NCI-H187 treated with DMSO at 0.1 percent for 48 hours (cell line): ENCODE results near the gene SYNPO2.

ENCODE experiments used
- DNase-seq: peaks from one replicate; lab custom pipeline; 2025; lab: John Stamatoyannopoulos, UW

The SYNPO2 gene

GRCh38 chr4:118881512-118882146, 7.0 kb upstream of the SYNPO2 start:
- DNase-seq: no peak

- DNase-seq: no peak
Observed at GRCh38 chr4:118883861-118884260, 4.8 kb upstream of the SYNPO2 start.

GRCh38 chr4:118884716-118885115, 3.9 kb upstream of the SYNPO2 start:
- no peak for DNase-seq

- no peak for DNase-seq
Observed at GRCh38 chr4:118889312-118889691, 648 bp downstream of the SYNPO2 start.

GRCh38 chr4:118894034-118894433, 5.4 kb downstream of the SYNPO2 start:
- DNase-seq: no peak

- no peak for DNase-seq
Observed at GRCh38 chr4:118898221-118898620, 9.6 kb downstream of the SYNPO2 start.

GRCh38 chr4:118898684-118899138, 10.1 kb downstream of the SYNPO2 start:
- no peak for DNase-seq

- no peak for DNase-seq
Observed at GRCh38 chr4:118904418-118904817, 15.8 kb downstream of the SYNPO2 start.

GRCh38 chr4:118904935-118905334, 16.3 kb downstream of the SYNPO2 start:
- no peak for DNase-seq

GRCh38 chr4:118905566-118905965, 16.9 kb downstream of the SYNPO2 start:
- no peak for DNase-seq

GRCh38 chr4:118909173-118909956, 20.7 kb downstream of the SYNPO2 start:
- DNase-seq: no peak

- DNase-seq: no peak
Observed at GRCh38 chr4:118910221-118910620, 21.6 kb downstream of the SYNPO2 start.

GRCh38 chr4:118911238-118911703, 22.6 kb downstream of the SYNPO2 start:
- no peak for DNase-seq

- DNase-seq: no peak
Observed at GRCh38 chr4:118915468-118915867, 26.8 kb downstream of the SYNPO2 start.

- no peak for DNase-seq
Observed at GRCh38 chr4:118916691-118917289, 28.1 kb downstream of the SYNPO2 start.

GRCh38 chr4:118917582-118917981, 28.9 kb downstream of the SYNPO2 start:
- DNase-seq: no peak

- no peak for DNase-seq
Observed at GRCh38 chr4:118918388-118918787, 29.7 kb downstream of the SYNPO2 start.

- DNase-seq: no peak
Observed at GRCh38 chr4:118920247-118920646, 31.6 kb downstream of the SYNPO2 start.

GRCh38 chr4:118921786-118922185, 33.1 kb downstream of the SYNPO2 start:
- no peak for DNase-seq

GRCh38 chr4:118923891-118924290, 35.2 kb downstream of the SYNPO2 start:
- DNase-seq: no peak

- no peak for DNase-seq
Observed at GRCh38 chr4:118927974-118928373, 39.3 kb downstream of the SYNPO2 start.

GRCh38 chr4:118930255-118930654, 41.6 kb downstream of the SYNPO2 start:
- DNase-seq: no peak

- no peak for DNase-seq
Observed at GRCh38 chr4:118931786-118932185, 43.1 kb downstream of the SYNPO2 start.
